Measurements from ENCODE around the gene PXT1.
A peak's percentile ranks its signal among the peaks of the same experiment; 100 is the strongest.
"Not testable (repeated sequence)": the region's sequence is repeated elsewhere in the genome, so short reads cannot be mapped to it uniquely, and the experiment has no call there.

PXT1 gene

GRCh38 chr6:36368421-36368820 is 74.2 kb downstream of the PXT1 start:
- DNase-seq, result no peak

DNA sequence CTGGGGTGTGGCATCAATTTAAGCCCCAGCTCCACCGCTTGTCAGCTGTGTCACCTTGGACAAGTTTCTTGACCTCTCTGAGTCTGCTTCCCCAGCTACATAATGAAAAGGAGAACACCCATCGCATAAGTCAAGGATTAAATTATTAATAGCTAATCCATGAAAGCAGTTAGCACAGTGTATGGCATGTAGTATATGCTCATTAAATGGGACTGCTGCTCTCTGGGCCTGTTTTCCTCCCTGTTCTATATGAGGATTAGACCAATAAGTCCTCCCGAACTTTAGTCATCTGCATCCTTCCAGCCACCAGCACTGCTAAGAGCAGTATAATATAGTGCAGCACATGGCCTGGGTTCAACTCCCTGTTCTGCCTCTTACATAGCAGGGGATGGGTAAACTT is 74.9 kb downstream of the PXT1 start:
- no peak for DNase-seq

DNA sequence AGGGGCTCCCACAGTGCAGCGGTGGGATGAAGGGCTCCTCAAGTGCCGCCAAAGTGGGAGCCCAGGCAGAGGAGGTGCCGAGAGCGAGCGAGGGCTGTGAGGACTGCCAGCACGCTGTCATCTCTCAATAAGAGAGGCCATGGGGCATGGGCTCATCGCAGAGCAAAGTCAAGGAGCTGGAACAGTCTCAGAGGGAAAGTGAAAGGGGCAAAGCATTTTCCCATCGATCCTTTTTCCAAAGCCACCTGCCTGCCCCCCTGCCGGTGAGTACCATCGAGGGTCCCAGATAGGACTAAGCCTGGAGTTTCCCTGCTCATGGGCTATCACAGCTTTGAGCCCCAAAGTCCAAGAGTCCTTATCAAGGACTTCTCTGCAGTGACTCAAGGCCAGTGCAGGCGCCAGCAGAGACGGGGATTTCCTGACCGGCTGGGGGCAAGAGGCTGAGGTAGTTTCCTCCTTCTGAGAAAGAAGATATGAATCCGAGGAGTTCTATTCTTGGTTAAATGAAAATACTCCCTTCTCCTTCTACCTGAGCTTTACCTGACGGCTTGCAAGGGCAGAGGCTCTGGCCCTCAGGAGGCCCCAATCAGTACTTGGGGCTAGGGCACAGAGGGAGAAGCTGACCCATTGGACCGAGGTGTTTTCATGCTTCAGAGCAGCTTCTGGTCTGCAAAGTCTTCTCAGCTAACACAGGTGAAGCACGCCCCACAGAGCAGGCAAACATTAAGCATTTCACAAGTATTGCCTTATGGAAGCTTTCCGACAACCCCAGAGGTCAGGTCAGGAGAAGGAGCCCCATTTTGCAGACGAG is 77.8 kb downstream of the PXT1 start:
- DNase-seq, result peak in 1 of 2 experiments; percentile 34

- DNase-seq, result not testable (repeated sequence)
Observed at GRCh38 chr6:36364061-36364635, 78.5 kb downstream of the PXT1 start.

GRCh38 chr6:36363371-36363752 is 79.3 kb downstream of the PXT1 start:
- DNase-seq, result not testable (repeated sequence)

GRCh38 chr6:36362551-36363370 is 79.9 kb downstream of the PXT1 start:
- no peak for DNase-seq

DNA sequence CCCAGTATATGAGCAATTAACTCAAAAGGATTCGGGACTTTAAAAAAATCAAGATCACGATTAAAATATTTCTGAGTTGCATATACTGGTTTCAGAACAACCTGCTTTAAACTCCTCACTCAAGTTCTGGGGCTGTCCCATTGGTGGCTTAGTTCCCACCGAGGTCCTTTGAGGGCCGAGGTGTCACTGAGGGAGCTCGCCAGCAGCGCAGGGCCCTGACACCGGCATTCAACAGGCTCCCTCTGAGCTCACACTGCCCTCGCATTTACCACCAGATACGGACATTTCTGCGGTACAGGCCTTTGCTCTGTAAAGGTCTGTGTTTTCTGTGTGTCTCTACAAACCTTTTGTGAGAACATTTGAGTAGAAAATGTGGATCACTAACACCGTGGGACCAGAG is 81.6 kb downstream of the PXT1 start:
- DNase-seq, result no peak

DNA sequence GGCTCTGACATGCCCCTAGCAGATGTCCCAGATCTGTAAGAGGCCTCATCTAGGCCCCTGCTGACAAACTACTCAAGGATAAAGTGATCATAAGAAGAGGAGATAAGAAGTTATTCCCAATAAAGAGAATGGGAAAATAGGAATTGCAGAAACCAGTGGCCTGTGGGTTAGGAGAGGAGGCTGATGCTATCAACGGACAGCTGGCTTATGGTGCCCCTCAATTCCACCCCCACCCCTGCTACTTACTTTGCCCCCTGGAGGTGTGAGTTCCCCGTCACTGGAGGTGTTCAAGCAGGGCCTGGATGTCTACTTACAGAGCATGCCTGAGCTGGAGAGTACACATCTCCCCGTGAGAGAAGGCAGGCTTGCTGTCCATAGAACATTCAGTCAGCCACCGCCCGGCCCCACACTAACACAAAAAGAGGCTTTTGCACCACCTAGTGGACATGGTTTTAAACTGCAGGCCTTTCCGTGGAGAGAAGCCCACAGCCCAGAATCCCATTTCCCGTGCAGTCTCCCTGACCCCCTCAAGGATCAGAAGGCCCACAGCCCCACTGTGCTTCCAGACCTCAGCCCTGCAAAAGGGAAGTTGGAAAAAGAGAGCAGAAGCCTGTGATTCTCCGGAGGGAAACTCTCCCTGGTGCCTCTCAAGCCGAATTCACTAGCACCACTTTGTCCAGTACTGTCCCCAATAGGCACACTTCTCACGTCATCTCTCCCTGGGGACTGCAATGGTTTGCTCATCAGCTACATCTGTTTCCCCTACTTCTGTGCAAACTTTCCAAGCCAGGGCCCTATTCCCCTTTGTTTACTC is 82.2 kb downstream of the PXT1 start:
- peak; percentile 77 to 81 for DNase-seq

DNA sequence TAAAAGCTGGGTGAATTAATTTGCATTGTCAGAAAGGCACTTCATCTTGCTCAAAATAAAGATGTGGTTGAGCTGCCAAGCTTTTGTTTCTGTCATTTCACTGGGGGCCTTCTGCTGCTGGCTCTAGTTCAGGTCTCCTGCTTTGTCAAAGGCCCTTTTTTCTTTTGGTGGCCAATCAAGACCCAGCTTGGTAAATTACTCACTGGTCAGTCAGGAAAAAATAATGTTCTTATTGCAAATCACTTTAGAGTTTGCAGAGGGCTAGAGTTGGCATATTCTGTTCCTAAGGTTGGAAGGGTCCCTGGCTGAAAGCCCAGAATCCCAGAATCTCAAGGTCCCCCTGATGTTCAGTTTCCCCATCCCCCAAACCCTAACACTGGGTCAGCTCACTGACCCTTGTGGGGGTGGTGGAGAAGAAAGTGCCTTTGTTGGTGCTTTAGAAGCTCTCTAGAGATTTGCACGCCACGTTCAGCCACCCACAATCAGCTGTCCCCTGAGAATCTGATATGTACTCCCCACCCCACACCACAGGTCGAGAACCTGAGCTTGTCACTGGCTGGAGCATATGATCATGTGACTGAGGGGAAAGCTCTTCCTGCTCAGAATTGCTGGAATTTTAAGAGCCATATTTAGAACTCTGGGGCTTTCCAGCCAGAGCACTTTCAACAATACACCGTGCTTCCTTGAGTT is 84.3 kb downstream of the PXT1 start:
- DNase-seq, result no peak

- peak in 1 of 2 experiments; percentile 26 for DNase-seq
Observed at GRCh38 chr6:36357872-36358225, 84.8 kb downstream of the PXT1 start.

DNA sequence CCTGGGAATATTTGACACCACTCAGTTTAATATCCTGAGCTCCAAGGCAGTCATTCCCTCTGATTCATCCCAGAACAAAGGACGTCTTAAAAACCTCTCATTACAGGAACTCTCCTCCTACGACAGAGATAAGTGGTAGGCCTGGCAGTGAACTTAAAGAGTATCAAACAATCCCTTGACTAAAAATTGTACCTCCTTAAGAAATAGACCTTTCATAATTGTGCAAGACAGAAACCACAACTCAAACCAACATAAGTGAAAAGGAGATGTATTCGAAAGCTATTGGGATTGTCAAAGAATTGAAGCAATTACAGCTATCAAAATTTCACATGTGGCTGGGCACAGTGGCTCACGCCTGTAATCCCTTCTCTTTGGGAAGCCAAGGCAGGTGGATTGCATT is 86.8 kb downstream of the PXT1 start:
- DNase-seq, result no peak

GRCh38 chr6:36353411-36353915 is 89.2 kb downstream of the PXT1 start:
- no peak for DNase-seq

- DNase-seq, result no peak
Observed at GRCh38 chr6:36352477-36353157, 90.0 kb downstream of the PXT1 start.

GRCh38 chr6:36350681-36351571 is 91.7 kb downstream of the PXT1 start:
- no peak for DNase-seq

GRCh38 chr6:36350082-36350481 is 92.6 kb downstream of the PXT1 start:
- no peak for DNase-seq

- no peak for DNase-seq
Observed at GRCh38 chr6:36349240-36349639, 93.4 kb downstream of the PXT1 start.

GRCh38 chr6:36347621-36348020 is 95.0 kb downstream of the PXT1 start:
- no peak for DNase-seq

DNA sequence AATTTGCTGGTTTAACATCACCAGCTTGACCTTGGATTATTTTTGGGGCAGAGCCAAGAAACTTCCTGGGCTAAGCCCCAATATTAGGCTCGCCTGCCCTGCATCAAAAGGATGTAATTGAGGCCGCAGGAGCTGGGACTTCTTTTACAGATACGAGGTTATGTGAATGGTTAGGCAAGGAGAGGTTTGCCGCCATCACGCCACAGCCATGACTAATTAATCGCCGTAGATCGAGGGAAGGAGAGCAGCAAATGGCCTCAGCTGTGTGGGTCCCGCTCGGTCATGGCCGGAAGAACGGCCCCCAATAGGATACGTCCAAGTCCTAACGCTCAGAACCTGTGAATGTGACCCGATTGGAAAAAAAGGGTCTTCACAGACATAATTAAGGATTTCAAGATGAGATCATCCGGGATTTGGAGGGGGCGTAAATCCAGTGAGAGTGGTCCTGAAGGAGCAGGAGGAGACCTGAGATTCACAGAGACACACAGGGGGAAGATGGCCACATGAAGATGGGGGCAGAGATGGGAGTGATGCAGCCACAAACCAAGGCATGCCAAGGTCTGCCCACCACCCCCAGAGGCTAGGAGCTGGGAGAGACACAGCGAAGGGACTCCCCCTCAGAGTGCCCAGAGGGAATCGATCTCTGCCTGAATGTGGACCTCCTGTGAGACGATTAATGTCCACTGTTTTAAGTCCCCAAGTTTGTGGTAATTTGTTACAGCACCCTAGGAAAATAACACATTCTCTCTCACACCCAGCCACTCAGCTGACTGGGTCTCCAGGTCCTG is 96.0 kb downstream of the PXT1 start:
- DNase-seq, result no peak

- no peak for DNase-seq
Observed at GRCh38 chr6:36345681-36346466, 96.8 kb downstream of the PXT1 start.
